OCI-LY3 (cell line): Measurements from ENCODE around the gene CLEC16A.

Experiments
- H2AFZ ChIP-seq: fragments of 200-600, 300-600 bp; shearing (Covaris generic); 2 replicates; pipeline ENCODE4 v1.6.0; 2014; ENCODE audit warnings: antibody characterized with exemption, low read depth, low read length
- H3K27ac ChIP-seq: fragments of 200-600, 300-600 bp; sonication (generic); 2 replicates; pipeline ENCODE4 v1.5.1; 2014; ENCODE audit warnings: mild to moderate bottlenecking, low read length, moderate library complexity, mixed read lengths
- H3K27me3 ChIP-seq: fragments of 200-600, 300-600 bp; sonication (generic); 2 replicates; pipeline ENCODE4 v1.6.1; 2014; ENCODE audit warnings: low read depth, low read length, mixed read lengths
- H3K36me3 ChIP-seq: fragments of 200-600, 300-600 bp; sonication (generic); replicated peaks from 2 replicates; pipeline ENCODE3; 2014; ENCODE audit warnings: low read depth, low read length, mixed read lengths
- H3K4me1 ChIP-seq: fragments of 300-600, 200-600 bp; sonication (generic); 2 replicates; pipeline ENCODE4 v1.6.1; 2014; ENCODE audit warnings: low read length, mixed read lengths
- H3K4me2 ChIP-seq: fragments of 200-600, 300-600 bp; sonication (generic); 2 replicates; pipeline ENCODE4 v1.6.1; 2014; ENCODE audit warnings: low read length, mixed read lengths
- H3K4me3 ChIP-seq: fragments of 300-600, 200-600 bp; sonication (generic); 2 replicates; pipeline ENCODE4 v1.5.1; 2014; ENCODE audit warnings: antibody characterized with exemption, mild to moderate bottlenecking, low read length, moderate library complexity
- H3K79me2 ChIP-seq: fragments of 300-600, 200-600 bp; shearing (Covaris generic); 2 replicates; pipeline ENCODE4 v1.6.1; 2014; ENCODE audit warnings: mild to moderate bottlenecking, low read length, mixed read lengths
- H3K9ac ChIP-seq: fragments of 300-600, 200-600 bp; shearing (Covaris generic); 2 replicates; pipeline ENCODE4 v1.6.0; 2014; ENCODE audit warnings: mild to moderate bottlenecking, low read length, moderate library complexity
- H3K9me3 ChIP-seq: fragments of 200-600, 300-600 bp; shearing (Covaris generic); 2 replicates; pipeline ENCODE4 v1.6.1; 2014; ENCODE audit warnings: low read length, mixed read lengths; ENCODE audit not compliant: insufficient read depth
- H4K20me1 ChIP-seq: fragments of 200-600, 300-600 bp; sonication (generic); 2 replicates; pipeline ENCODE4 v1.6.1; 2016; ENCODE audit warnings: low read length, mixed read lengths; ENCODE audit not compliant: insufficient read depth
- CTCF ChIP-seq: fragments of 200-600, 300-600 bp; sonication (generic); IDR thresholded peaks from 2 replicates; pipeline ENCODE4 v1.5.1; 2014; ENCODE audit warnings: antibody characterized with exemption, low read length, low read depth
- EZH2phosphoT487 ChIP-seq: fragments of 200-600 bp; shearing (Covaris generic); IDR thresholded peaks from 2 replicates; pipeline ENCODE4 v1.6.1; 2018; ENCODE audit warnings: antibody characterized with exemption, mixed run types, low read depth

The CLEC16A gene

DNA sequence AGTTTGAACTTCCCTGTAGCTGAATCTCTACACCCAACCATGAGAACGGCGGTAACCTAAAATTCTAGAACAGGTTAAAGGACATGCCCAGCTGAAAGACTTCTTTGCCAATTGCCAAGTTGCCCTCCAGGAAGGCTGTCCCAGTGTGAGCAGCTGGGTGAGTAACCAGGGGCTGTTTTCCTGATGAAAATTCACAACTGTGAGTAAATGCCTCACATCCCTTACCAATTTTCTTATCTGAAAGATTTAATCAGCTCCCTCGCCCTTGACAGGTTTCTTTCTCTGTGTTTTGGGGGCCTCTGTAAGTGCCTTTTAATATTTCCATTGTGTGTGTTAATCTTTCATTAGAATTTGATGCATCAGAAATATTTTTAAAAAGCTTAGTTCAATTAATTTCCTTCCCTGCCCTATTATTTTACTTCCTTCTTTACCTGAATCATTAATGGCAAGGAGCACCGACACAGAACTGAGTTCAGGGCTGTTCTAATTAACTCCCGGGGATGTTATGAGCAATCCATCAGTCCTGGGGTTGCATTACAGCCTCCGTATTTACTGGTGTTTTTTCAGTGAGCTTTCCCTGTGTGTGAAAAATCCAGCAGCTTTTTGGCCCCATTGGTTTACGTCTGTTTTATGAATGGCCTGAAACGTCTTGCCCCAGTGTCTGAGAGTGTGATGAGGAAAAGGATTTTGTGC lies 152.9 kb downstream of the CLEC16A start:
- Histone ChIP-seq H3K27me3 (no peaks in the 10 kb centered on the region), H3K79me2 (no peaks in the 10 kb centered on the region), H3K9ac (no peak overlapping the region), H3K4me1 (peaks cover 60% of the 10 kb centered on the region), H3K4me2 (no peak overlapping the region), H3K4me3 (no peak overlapping the region), H3K27ac (no peak overlapping the region), H3K9me3 (no peaks in the 10 kb centered on the region), H3K36me3 (peaks cover 3% of the 10 kb centered on the region), H4K20me1 (no peaks in the 10 kb centered on the region), H2AFZ (no peak overlapping the region)
- TF ChIP-seq EZH2phosphoT487 (no peak), CTCF (no peak)

DNA sequence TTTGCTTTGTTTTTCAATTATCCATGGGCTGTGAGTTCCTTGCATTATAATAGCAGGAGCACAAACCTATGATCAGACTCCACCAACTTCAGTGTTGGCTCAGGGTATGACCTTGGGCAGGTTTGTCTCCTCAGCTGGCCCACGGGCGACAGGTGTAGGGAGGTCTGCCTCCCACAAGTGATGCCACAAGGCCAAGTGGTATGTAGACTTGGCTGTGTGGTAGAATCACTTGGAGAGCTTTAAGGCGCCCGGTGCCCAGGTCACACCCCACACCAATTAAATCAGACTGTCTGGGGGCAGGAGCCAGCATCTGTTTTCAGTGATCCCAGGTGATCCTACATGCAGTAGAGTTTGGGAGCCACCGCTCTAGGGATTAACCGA lies 153.4 kb downstream of the CLEC16A start:
- no peak overlapping the region for H3K4me3 ChIP-seq
- H3K36me3 ChIP-seq, result no peaks in the 10 kb centered on the region
- no peaks in the 10 kb centered on the region for H3K27me3 ChIP-seq
- H2AFZ ChIP-seq, result no peak overlapping the region
- no peak overlapping the region for H3K4me2 ChIP-seq
- TF ChIP-seq EZH2phosphoT487 (no peak), CTCF (no peak)
- H3K4me1 ChIP-seq, result peaks cover 60% of the 10 kb centered on the region
- H4K20me1 ChIP-seq, result no peaks in the 10 kb centered on the region
- no peak overlapping the region for H3K27ac ChIP-seq
- no peaks in the 10 kb centered on the region for H3K79me2 ChIP-seq
- no peaks in the 10 kb centered on the region for H3K9me3 ChIP-seq
- H3K9ac ChIP-seq, result no peak overlapping the region

GRCh38 chr16:11098601-11099390 lies 154.4 kb downstream of the CLEC16A start:
- no peak overlapping the region for H2AFZ ChIP-seq
- H3K4me2 ChIP-seq, result no peak overlapping the region
- H3K9me3 ChIP-seq, result no peaks in the 10 kb centered on the region
- H3K27ac ChIP-seq, result no peak overlapping the region
- no peaks in the 10 kb centered on the region for H3K36me3 ChIP-seq
- H3K4me1 ChIP-seq, result peaks cover 60% of the 10 kb centered on the region
- no peak for TF ChIP-seq CTCF
- no peak for TF ChIP-seq EZH2phosphoT487
- no peaks in the 10 kb centered on the region for H3K79me2 ChIP-seq
- H3K27me3 ChIP-seq, result no peaks in the 10 kb centered on the region
- H3K4me3 ChIP-seq, result no peak overlapping the region
- H4K20me1 ChIP-seq, result no peaks in the 10 kb centered on the region
- no peak overlapping the region for H3K9ac ChIP-seq

DNA sequence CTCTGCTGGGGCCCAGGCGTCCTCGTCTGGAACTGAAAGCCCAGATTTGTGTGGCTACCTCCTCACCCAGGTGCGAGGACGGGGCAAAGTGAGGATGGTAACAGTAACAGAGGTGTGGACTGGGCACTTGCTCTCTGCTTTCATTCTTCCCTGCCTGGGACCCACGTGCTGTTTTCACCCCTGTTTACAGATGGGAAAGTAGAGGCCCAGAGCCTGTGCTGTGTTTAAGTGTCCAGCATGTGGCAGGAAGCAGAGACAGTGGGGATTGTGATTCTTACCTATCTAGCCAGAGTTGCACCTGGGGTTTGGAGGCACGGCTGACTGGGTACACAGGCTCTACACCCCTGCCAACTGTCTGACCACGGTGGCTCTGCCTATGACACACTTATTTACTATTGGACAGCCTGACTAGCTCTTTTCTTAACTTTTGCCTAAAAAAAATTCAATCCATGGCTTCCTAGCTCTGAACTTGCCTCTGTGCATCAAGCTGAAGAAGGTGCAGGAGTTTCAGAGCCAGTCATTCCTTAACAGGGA lies 155.4 kb downstream of the CLEC16A start:
- TF ChIP-seq CTCF (no peak), EZH2phosphoT487 (no peak)
- H3K9me3 ChIP-seq, result no peaks in the 10 kb centered on the region
- H3K4me1 ChIP-seq, result peaks cover 60% of the 10 kb centered on the region
- no peaks in the 10 kb centered on the region for H4K20me1 ChIP-seq
- H3K4me3 ChIP-seq, result no peak overlapping the region
- H3K79me2 ChIP-seq, result no peaks in the 10 kb centered on the region
- no peaks in the 10 kb centered on the region for H3K36me3 ChIP-seq
- peak overlapping the region; percentile 57 for H3K4me2 ChIP-seq
- H2AFZ ChIP-seq, result 0 out of 2 replicates have a peak overlapping the region, but pooled peaks have one; percentile 22
- peak overlapping the region; percentile 40 for H3K9ac ChIP-seq
- peak overlapping the region; percentile 64 for H3K27ac ChIP-seq
- H3K27me3 ChIP-seq, result no peaks in the 10 kb centered on the region
